IMR-90 (cell line): Measurements from ENCODE around the gene IGFBP1. TPM values are rescaled to one million over a fixed set of nuclear protein-coding genes. Genes with fewer than 3 reads are reported as not detected.

Source experiments
- ATAC-seq: fragments of 200-7000 bp; cut with Tn5 transposase; 2 replicates; pipeline ENCODE4 v1.9.1; 2020; ENCODE audit warnings: low read depth, mild to moderate bottlenecking, moderate library complexity
- BruUV-seq: library from RNA; stranded (reverse); fragments of 400-500 nt; replicated peaks from 2 replicates; lab custom pipeline; 2021; lab: Mats Ljungman, UMichigan
- CTCF ChIA-PET: fragments of 300-600 bp; formaldehyde crosslinking; extraction: SDS; loops from one replicate; lab custom pipeline; 2021; ENCODE audit warnings: antibody characterized with exemption; lab: Yijun Ruan, JAX
- POLR2A ChIA-PET: fragments of 300-600 bp; sonication (Branson Sonifier 250); formaldehyde crosslinking; loops from one replicate; lab custom pipeline; 2022; ENCODE audit warnings: antibody characterized with exemption; ENCODE audit not compliant: unreplicated experiment; lab: Charles Lee
- DNase-seq: peaks from one replicate; pipeline ENCODE4 v3.0.0; 2013
- H2AFZ ChIP-seq: replicated peaks from 2 replicates; pipeline ENCODE3; 2013; ENCODE audit warnings: low read length, mild to moderate bottlenecking; ENCODE audit not compliant: poor library complexity
- H2AK5ac ChIP-seq: 2 replicates; pipeline ENCODE4 v1.6.1; 2013; ENCODE audit warnings: low read depth, low read length, inconsistent platforms
- H2AK9ac ChIP-seq: replicated peaks from 2 replicates; pipeline ENCODE3; 2013; ENCODE audit warnings: mild to moderate bottlenecking, low read depth, low read length, moderate library complexity; ENCODE audit not compliant: poor library complexity
- H2BK120ac ChIP-seq: 2 replicates; pipeline ENCODE4 v1.6.1; 2013; ENCODE audit warnings: low read depth, low read length, inconsistent platforms
- H2BK15ac ChIP-seq: 3 replicates; pipeline ENCODE4 v1.6.1; 2013; ENCODE audit warnings: low read depth, low read length, inconsistent platforms
- H2BK20ac ChIP-seq: 2 replicates; pipeline ENCODE4 v1.6.1; 2013; ENCODE audit warnings: low read depth, mild to moderate bottlenecking, inconsistent platforms, low read length, moderate library complexity
- H2BK5ac ChIP-seq: 2 replicates; pipeline ENCODE4 v1.6.1; 2013; ENCODE audit warnings: mild to moderate bottlenecking, low read depth, low read length, inconsistent platforms; ENCODE audit not compliant: poor library complexity, severe bottlenecking
- H3K14ac ChIP-seq: replicated peaks from 2 replicates; pipeline ENCODE4 v1.6.1; 2013; ENCODE audit warnings: low read depth, low read length, inconsistent platforms
- H3K18ac ChIP-seq: 2 replicates; pipeline ENCODE4 v1.6.1; 2013; ENCODE audit warnings: low read depth, low read length, control low read depth
- H3K23ac ChIP-seq: 2 replicates; pipeline ENCODE4 v1.6.1; 2013; ENCODE audit warnings: low read depth, low read length, inconsistent platforms
- H3K27ac ChIP-seq: 2 replicates; pipeline ENCODE4 v1.5.1; 2013; ENCODE audit warnings: mild to moderate bottlenecking, control low read depth, low read length; ENCODE audit not compliant: insufficient read depth
- H3K27me3 ChIP-seq: 2 replicates; pipeline ENCODE4 v1.6.1; 2013; ENCODE audit warnings: low read length; ENCODE audit not compliant: control insufficient read depth, insufficient read depth
- H3K36me3 ChIP-seq: 2 replicates; pipeline ENCODE4 v1.6.1; 2013; ENCODE audit warnings: low read length, mixed read lengths; ENCODE audit not compliant: control insufficient read depth, insufficient read depth
- H3K4ac ChIP-seq: 2 replicates; pipeline ENCODE4 v1.6.1; 2013; ENCODE audit warnings: low read depth, low read length, inconsistent platforms
- H3K4me1 ChIP-seq: 2 replicates; pipeline ENCODE4 v1.6.1; 2013; ENCODE audit warnings: low read length, mixed read lengths; ENCODE audit not compliant: control insufficient read depth, insufficient read depth
- H3K4me2 ChIP-seq: 2 replicates; pipeline ENCODE4 v1.6.1; 2013; ENCODE audit warnings: low read depth, mild to moderate bottlenecking, control low read depth, low read length, moderate library complexity
- H3K4me3 ChIP-seq: 2 replicates; pipeline ENCODE4 v1.5.1; 2013; ENCODE audit warnings: low read depth, mild to moderate bottlenecking, control low read depth, low read length, moderate library complexity; ENCODE audit not compliant: insufficient read depth
- H3K56ac ChIP-seq: 2 replicates; pipeline ENCODE4 v1.6.1; 2013; ENCODE audit warnings: low read length, inconsistent platforms; ENCODE audit not compliant: insufficient read depth; ENCODE audit errors: extremely low read depth
- H3K79me1 ChIP-seq, 2 experiments: 2 replicates each; pipeline ENCODE4 v1.6.1; 2013; ENCODE audit warnings: low read length in 2 of 2, inconsistent platforms in 1 of 2, low read depth in 1 of 2
- H3K9ac ChIP-seq: 2 replicates; pipeline ENCODE4 v1.6.1; 2013; ENCODE audit warnings: low read depth, low read length, control low read depth
- H3K9me1 ChIP-seq: 2 replicates; pipeline ENCODE4 v1.6.1; 2013; ENCODE audit warnings: low read length, inconsistent platforms; ENCODE audit not compliant: insufficient read depth
- H3K9me3 ChIP-seq: 2 replicates; pipeline ENCODE4 v1.6.1; 2013; ENCODE audit warnings: low read length; ENCODE audit not compliant: control insufficient read depth, insufficient read depth
- H4K20me1 ChIP-seq: 2 replicates; pipeline ENCODE4 v1.6.1; 2013; ENCODE audit warnings: low read length, inconsistent platforms; ENCODE audit not compliant: insufficient read depth
- H4K5ac ChIP-seq: 2 replicates; pipeline ENCODE4 v1.6.1; 2013; ENCODE audit warnings: mild to moderate bottlenecking, low read depth, low read length, control low read depth
- H4K8ac ChIP-seq, 2 experiments: 2 replicates each; pipeline ENCODE4 v1.6.1; 2013; ENCODE audit warnings: low read depth in 2 of 2, low read length in 2 of 2, control low read depth in 1 of 2, inconsistent platforms in 1 of 2
- H4K91ac ChIP-seq: 2 replicates; pipeline ENCODE4 v1.6.1; 2013; ENCODE audit warnings: low read depth, low read length, inconsistent platforms; ENCODE audit not compliant: insufficient read depth
- BHLHE40 ChIP-seq: fragments of 150-350 bp; IDR thresholded peaks from 2 replicates; pipeline ENCODE4 v1.6.1; 2016; ENCODE audit warnings: mild to moderate bottlenecking, low read depth, low read length
- CEBPB ChIP-seq: IDR thresholded peaks from 2 replicates; pipeline ENCODE4 v1.6.1; 2012; ENCODE audit warnings: low read depth, low read length, improper control_type of control experiment
- CHD1 ChIP-seq: IDR thresholded peaks from 2 replicates; pipeline ENCODE4 v1.6.1; 2012; ENCODE audit warnings: low read depth, low read length, improper control_type of control experiment
- FOS ChIP-seq: fragments of 150-350 bp; IDR thresholded peaks from 2 replicates; pipeline ENCODE4 v1.6.1; 2016; ENCODE audit warnings: low read depth, low read length
- MAZ ChIP-seq: IDR thresholded peaks from 2 replicates; pipeline ENCODE4 v1.6.1; 2012; ENCODE audit warnings: low read depth, mild to moderate bottlenecking, low read length, improper control_type of control experiment, moderate library complexity, borderline replicate concordance
- MXI1 ChIP-seq: IDR thresholded peaks from 2 replicates; pipeline ENCODE4 v1.6.1; 2012; ENCODE audit warnings: low read depth, mild to moderate bottlenecking, low read length, moderate library complexity, borderline replicate concordance
- NFE2L2 ChIP-seq: fragments of 150-350 bp; IDR thresholded peaks from 2 replicates; pipeline ENCODE4 v1.6.1; 2016; ENCODE audit warnings: low read depth, mild to moderate bottlenecking, low read length
- POLR2A ChIP-seq: IDR thresholded peaks from 2 replicates; pipeline ENCODE4 v1.6.1; 2012; ENCODE audit warnings: mild to moderate bottlenecking, low read depth, low read length
- RAD21 ChIP-seq: IDR thresholded peaks from 2 replicates; pipeline ENCODE4 v1.6.1; 2012; ENCODE audit warnings: low read length, improper control_type of control experiment
- SMC3 ChIP-seq: fragments of 150-350 bp; IDR thresholded peaks from 2 replicates; pipeline ENCODE4 v1.6.1; 2016; ENCODE audit warnings: low read depth, mild to moderate bottlenecking, antibody characterized with exemption, low read length, moderate library complexity
- WGBS, 2 experiments: methylation state at CpG; one replicate each; pipeline versions ENCODE4 v1.1.5 to v1.1.7; 2013; ENCODE audit warnings: missing lambda C conversion rate in 2 of 2; ENCODE audit not compliant: insufficient read length in 1 of 2; ENCODE audit errors: extremely low coverage in 2 of 2; 5-methylcytosine and 5-hydroxymethylcytosine counted together
- dilution Hi-C: fragments of 300-500 bp; cut with HindIII; formaldehyde crosslinking; loops from one replicate; pipeline ENCODE4 v1.14.3; 2018; ENCODE audit warnings: low sequenced_read_pairs; ENCODE audit not compliant: unreplicated experiment
- in situ Hi-C: fragments of 300-500 bp; cut with MboI; formaldehyde crosslinking; loops from 3 replicates; pipeline ENCODE4 v1.14.3; 2019; ENCODE audit warnings: low sequenced_read_pairs, inconsistent platforms, mixed read lengths
- intact Hi-C: fragments of 100-400 bp; cut with micrococcal nuclease; formaldehyde crosslinking; loops from 2 replicates; pipeline ENCODE4 v1.10.0; 2022
- polyA plus RNA-seq, 3 experiments: library from polyadenylated mRNA; depleted of rRNA; stranded (reverse); fragments of >200 nt; gene quantifications; 2 replicates each; pipeline ENCODE4 v1.2.3, GENCODE V29; 2012; ENCODE audit warnings: low replicate concordance in 1 of 3
- total RNA-seq: library from RNA; depleted of rRNA; stranded (reverse); fragments of >200 nt; gene quantifications from 2 replicates; pipeline ENCODE4 v1.2.3, GENCODE V29; 2012
- TF ChIP-seq, protein P1 (sequence below): fragments of 150-350 bp; IDR thresholded peaks from 2 replicates; pipeline ENCODE4 v1.6.1; 2016; ENCODE audit warnings: low read depth, mild to moderate bottlenecking, low read length, moderate library complexity, borderline replicate concordance
- TF ChIP-seq, protein P2 (sequence below): conservative IDR thresholded peaks from 2 replicates; pipeline ENCODE4 v1.5.1; 2012; ENCODE audit warnings: mild to moderate bottlenecking, low read depth, low read length, improper control_type of control experiment

IGFBP1 gene
- total and polyA plus RNA-seq, 2 of the 4 experiments (the other 2 are of a cell fraction): not detected

DNA sequence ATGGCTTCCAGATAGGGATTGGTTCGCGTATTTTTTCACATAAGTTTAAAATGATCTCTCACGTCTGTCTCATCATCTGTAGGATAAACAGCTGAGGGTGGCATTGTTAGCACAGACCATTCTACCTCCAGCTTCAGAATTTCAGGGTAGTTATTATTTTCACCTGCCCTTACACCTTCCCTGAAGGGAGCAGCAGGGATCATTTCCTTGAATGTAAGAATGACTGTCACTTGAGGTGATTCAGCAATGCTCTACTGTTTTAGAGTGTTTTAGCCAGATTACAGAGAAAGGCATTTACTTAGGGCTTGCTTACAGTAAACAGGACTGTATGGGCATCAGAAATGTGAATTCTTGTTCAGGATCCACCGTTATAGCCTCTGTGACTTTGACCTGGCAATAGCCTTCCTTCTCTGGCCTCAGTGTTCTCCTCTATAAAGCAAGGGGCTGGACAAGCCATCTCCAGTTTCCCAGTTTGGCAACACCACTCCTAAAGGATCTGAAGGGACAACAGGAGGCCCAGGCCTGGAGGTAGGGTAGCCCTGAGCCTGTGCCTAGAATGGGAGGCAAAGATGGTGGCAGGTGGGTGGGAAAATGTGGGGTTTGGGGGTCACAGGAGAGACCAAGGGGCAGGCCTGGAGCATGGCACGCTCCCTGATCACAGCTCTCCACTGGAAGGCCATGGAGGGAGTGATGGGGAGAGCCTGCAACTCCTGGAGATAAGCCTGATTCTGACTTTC, 1.2 kb upstream of the IGFBP1 start:
- no peak overlapping the region for H3K56ac ChIP-seq
- ATAC-seq (no peak), DNase-seq (no peak)
- H3K23ac ChIP-seq: no peak overlapping the region
- H3K4ac ChIP-seq: no peak overlapping the region
- H3K4me3 ChIP-seq: no peak overlapping the region
- H4K8ac ChIP-seq: no peak overlapping the region
- BruUV-seq: no TSS peak
- H3K9me3 ChIP-seq: no peaks in the 10 kb centered on the region
- H4K20me1 ChIP-seq: no peaks in the 10 kb centered on the region
- ChIA-PET POLR2A (no interaction called here), CTCF (interaction anchor here (0.9 kb wide), 1 partner anchor 22 kb away, joined by 4 read pairs; no protein-coding TSS in a partner anchor)
- no peaks in the 10 kb centered on the region for H3K36me3 ChIP-seq
- H4K91ac ChIP-seq: no peak overlapping the region
- H2BK15ac ChIP-seq: peak overlapping the region; percentile 17; the same call in 1 of the 3 replicates
- H2BK20ac ChIP-seq: no peak overlapping the region
- intact Hi-C loops (no loop called here), dilution Hi-C loops (no loop called here), in situ Hi-C loops (no loop called here)
- peaks cover 3% of the 10 kb centered on the region for H3K4me1 ChIP-seq
- no peak overlapping the region for H2BK120ac ChIP-seq
- no peak overlapping the region; the same call in 1 of the 2 replicates for H2AK5ac ChIP-seq
- H3K18ac ChIP-seq: no peak overlapping the region
- TF ChIP-seq MXI1 (no peak), NFE2L2 (no peak), SMC3 (no peak), CEBPB (no peak), FOS (no peak), CHD1 (no peak), POLR2A (no peak), BHLHE40 (no peak), MAZ (no peak), RAD21 (no peak)
- TF ChIP-seq, protein P1, sequence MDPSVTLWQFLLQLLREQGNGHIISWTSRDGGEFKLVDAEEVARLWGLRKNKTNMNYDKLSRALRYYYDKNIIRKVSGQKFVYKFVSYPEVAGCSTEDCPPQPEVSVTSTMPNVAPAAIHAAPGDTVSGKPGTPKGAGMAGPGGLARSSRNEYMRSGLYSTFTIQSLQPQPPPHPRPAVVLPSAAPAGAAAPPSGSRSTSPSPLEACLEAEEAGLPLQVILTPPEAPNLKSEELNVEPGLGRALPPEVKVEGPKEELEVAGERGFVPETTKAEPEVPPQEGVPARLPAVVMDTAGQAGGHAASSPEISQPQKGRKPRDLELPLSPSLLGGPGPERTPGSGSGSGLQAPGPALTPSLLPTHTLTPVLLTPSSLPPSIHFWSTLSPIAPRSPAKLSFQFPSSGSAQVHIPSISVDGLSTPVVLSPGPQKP: no peak
- TF ChIP-seq, protein P2, sequence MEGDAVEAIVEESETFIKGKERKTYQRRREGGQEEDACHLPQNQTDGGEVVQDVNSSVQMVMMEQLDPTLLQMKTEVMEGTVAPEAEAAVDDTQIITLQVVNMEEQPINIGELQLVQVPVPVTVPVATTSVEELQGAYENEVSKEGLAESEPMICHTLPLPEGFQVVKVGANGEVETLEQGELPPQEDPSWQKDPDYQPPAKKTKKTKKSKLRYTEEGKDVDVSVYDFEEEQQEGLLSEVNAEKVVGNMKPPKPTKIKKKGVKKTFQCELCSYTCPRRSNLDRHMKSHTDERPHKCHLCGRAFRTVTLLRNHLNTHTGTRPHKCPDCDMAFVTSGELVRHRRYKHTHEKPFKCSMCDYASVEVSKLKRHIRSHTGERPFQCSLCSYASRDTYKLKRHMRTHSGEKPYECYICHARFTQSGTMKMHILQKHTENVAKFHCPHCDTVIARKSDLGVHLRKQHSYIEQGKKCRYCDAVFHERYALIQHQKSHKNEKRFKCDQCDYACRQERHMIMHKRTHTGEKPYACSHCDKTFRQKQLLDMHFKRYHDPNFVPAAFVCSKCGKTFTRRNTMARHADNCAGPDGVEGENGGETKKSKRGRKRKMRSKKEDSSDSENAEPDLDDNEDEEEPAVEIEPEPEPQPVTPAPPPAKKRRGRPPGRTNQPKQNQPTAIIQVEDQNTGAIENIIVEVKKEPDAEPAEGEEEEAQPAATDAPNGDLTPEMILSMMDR: no peak
- H3K27ac ChIP-seq: no peak overlapping the region
- no peak overlapping the region for H3K4me2 ChIP-seq
- no peak overlapping the region for H2AK9ac ChIP-seq
- no peak overlapping the region for H3K14ac ChIP-seq
- H2AFZ ChIP-seq: no peak overlapping the region
- whole genome bisulfite sequencing, 2 experiments: 100% methylated on average over 1 of the region's 5 CpGs; no CpG with 5 or more reads in 1 of the 2 experiments
- peaks cover 10% of the 10 kb centered on the region; the same call in 1 of the 2 replicates for H3K9me1 ChIP-seq
- no peak overlapping the region for H2BK5ac ChIP-seq
- H3K79me1 ChIP-seq: no peaks in the 10 kb centered on the region
- H3K9ac ChIP-seq: no peak overlapping the region
- H4K5ac ChIP-seq: no peak overlapping the region
- peaks cover 26% of the 10 kb centered on the region for H3K27me3 ChIP-seq
